ENCODE measurements around the gene ZER1.

ZER1 gene

DNA sequence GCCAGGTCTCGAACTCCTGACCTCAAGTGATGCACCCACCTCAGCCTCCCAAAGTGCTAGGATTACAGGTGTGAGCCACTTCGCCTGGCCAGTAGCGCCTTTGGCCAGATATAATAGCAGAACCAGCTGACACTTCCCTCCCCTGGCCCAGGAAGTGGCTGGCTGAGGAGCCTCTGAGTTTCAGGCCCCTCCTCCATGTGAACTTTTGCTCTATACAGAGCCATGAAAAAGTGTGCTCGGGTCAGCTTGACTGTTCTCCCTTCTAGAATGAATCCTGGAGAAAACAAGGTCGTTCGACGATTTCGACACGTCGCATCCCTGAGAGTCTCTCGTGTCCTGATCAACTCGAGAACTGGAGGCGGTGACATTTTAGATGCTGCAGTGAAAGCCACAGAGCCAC lies 39.2 kb downstream of the ZER1 start:
- DNase-seq = no peak

DNA sequence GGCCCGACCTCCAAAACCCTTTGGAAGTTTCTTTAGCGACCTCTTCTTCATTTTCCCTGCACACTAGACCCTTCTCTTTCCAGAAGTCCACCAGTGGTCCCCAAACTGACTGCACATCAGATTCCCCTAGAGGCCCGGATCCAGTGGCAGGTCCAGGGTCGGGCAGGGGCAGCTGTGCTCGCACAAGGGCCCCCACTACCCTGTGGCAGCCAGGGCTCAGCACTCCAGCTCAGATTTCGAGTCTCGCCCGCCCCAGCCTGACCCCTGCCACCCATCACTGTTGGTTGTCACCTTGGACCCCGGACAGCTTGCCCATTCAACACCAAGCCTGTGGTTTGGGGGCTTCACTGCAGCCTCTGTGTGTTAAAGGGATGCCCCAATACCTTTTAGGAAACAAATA lies 40.0 kb downstream of the ZER1 start:
- no peak for DNase-seq

GRCh38 chr9:128731093-128731492 lies 40.6 kb downstream of the ZER1 start:
- DNase-seq = no peak

DNA sequence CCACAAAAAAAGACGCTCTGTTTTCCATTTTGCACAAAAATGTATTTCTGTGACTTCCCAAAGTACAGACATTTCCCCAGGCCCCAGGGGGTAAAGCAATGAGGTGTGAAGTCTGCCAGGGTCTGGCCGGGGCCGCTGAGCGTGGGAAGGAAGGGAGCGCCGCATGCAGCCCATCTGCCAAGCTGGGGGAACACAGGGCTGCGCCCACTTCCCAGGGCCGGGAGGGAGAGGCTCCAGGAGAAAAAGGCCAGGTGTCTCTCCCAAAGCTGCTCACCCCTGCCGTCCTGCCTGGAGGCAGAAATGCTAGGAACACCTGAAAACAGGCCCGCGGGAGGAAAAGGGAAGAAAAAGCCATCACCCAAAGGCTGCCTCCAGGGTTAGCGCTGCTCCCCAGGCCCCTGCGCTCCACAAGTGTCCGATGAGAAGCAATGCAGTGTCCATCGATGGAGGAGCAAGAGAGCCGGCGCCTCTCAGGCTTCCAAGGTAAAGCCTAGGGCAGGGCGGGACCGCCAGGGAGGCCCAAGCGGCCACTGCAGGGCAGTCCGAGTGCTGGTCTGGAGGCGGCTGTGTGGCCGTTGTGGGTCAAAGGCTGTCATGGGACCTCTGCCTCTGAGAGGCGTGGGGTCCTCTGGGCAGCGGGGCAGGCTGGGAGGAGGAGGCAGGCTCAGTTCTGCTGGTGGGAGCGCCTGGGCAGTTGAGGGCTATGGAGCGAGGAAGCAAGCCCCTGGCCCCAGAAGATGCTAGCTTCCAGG lies 41.8 kb downstream of the ZER1 start:
- no peak for DNase-seq

DNA sequence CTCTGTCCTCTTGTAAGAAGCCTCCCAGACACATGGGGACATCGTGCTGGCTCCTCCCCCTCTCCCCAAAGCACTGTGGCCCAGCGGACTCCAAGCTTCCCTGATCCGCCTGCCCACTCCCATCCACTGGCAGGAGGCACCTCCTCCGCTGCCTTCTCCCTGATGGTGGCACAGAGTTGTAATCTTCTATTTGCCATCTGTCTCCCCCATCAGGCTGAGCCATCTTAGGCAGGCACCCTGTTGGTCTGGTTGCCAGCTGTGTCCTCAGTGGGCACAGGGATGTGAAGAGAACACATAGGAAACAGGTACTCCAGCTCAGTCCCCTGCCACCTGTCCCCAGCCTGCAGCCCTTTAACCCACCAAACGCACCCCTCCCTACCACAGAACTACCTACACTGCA lies 42.4 kb downstream of the ZER1 start:
- DNase-seq = no peak

DNA sequence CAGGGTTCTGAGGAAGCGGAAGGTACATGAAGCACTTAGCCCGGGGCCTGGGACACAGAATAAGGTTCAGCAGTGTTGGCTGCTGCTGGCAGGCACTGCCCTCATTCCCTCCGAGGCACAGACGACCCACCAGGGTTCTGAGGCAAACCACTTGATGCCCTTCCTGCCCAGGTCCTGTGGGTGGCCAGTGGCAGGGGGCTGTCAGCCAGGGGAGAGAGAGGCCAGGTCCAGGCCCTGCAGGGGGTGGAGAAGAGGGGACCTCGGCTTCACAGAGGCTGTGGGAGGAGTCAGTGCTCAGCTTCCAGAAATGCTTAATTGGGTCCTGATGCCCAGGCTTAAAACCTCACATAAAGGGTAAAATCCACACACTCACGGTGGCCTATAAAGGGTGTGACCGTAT lies 43.4 kb downstream of the ZER1 start:
- no peak for DNase-seq

DNA sequence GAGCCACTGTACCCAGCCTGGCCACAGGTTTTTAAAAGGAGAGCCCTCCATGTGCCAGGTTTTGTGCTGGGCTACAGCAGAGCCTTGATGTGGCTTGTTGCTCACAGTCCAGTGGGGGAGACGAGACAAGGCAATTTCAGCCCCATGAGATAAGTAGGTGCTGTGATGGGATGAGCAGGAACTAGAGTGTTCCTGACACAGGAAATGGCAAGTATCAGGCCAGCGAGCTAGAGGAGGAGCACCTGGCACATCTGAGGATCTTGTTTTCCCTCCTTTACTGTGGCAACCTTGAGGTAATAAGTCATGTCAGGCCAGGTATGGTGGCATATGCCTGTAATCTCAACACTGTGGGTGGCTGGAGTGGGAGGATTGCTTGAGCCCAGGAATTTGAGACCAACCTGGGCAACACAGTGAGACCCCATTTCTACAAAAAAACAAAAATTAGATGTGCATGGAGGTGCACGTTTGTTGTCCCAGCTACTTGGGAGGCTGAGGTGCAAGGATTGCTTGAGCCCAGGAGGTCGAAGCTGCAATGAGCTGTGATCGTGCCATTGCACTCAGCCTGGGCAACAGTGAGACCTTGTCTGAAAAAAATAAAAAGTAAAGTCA lies 44.0 kb downstream of the ZER1 start:
- DNase-seq = no peak

- DNase-seq = no peak
Observed at GRCh38 chr9:128724744-128725211, 46.9 kb downstream of the ZER1 start.

GRCh38 chr9:128723866-128724743 lies 47.6 kb downstream of the ZER1 start, which contains the start of gene ZDHHC12:
TSS of gene ZDHHC12 (minus strand) at chr9:128724127. CDS start at chr9:128724093, 34 bp downstream.
- DNase-seq = peak; percentile 99

GRCh38 chr9:128723352-128723865 lies 48.3 kb downstream of the ZER1 start:
- no peak for DNase-seq

DNA sequence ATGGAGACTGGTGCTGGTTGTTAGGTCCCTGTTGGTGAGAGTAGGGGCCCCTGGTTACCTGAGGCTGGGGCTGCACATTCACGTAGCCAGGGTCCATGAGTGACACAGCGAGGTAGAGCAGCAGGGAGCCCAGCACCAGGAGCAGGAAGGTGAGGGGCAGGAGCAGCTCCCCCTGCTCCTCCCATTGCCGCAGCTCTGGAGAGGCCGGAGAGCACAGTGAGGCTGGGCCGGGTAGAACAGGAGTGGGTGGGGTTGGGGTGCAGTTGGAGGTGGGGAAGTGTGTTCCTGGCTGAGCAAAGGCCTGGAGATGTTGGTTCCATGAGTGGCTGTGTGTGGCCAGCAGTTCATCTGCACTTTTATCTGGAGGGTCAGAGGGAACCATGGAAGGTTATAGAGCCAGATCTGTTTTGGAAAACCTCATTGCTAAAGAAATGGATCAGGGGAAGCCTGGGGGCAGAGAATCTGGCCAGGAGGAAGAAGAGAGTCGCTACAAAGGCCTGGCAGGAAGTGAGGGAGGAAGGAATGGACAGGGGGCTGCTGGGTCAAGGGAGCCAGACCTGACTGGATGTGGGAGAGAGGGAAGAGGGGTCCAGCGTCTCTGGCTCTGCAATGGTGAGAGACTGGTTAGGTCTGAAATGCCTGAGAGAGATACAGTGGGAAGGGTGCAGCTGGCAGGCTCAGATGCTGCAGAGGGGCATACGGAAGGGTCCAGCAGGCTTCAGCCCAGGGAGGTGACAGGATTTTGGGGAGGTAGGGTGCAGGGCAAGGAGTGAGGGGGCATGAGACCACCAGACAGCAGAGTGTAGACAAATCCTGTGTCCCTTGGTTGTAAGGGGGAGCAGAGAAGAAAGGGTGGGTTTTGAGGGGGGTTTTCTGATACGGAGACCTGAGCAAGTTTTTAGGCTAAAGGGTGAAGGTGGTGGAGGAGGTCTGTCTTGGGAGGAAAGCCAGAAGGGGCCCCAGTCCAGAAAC lies 49.1 kb downstream of the ZER1 start:
- DNase-seq = no peak

GRCh38 chr9:128721487-128722010 lies 50.2 kb downstream of the ZER1 start:
- no peak for DNase-seq

GRCh38 chr9:128720841-128721486 lies 50.8 kb downstream of the ZER1 start:
- DNase-seq = no peak

DNA sequence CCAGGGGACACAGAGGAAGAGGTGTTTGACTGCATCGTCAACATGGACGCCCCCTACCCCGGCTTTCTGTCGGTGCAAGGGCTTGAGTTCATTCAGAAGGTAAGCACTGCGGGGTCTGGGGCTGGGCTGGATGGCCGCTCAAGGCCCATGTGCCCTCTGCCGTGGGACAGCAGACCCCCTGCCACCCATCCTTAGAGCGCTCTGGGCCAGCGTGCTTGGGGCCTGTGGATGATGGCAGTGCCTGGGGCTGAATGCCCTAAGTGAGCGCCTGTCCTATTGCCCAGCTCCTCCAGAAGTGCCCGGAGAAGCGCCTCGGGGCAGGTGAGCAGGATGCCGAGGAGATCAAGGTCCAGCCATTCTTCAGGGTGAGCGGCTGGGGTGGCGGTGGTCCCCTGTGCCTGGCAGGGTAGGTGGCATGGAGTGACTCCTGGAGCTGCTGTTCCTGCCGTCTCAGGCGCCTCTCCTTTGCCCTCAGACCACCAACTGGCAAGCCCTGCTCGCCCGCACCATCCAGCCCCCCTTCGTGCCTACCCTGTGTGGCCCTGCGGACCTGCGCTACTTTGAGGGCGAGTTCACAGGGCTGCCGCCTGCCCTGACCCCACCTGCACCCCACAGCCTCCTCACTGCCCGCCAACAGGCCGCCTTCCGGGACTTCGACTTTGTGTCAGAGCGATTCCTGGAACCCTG lies 51.7 kb downstream of the ZER1 start:
- no peak for DNase-seq

DNA sequence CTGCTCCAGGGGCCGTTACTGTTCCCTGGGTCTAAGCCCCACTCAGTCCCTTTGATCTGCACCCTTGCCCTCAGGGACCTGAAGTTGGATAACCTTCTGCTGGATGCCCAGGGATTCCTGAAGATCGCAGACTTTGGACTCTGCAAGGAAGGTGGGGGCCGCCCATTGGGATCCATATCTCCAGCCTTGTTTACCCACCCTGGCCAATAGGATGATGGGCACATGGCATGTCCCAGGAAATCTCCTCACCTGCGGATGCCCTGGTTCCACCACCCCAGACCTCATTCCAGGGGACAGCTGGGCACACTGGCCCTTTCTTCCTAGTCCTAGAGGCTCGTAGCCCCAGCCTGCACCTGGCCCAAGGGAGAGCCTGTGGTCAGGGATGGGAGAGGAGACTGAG lies 53.3 kb downstream of the ZER1 start:
- no peak for DNase-seq

GRCh38 chr9:128718047-128718446 lies 53.7 kb downstream of the ZER1 start:
- no peak for DNase-seq

GRCh38 chr9:128716581-128717254 lies 55.0 kb downstream of the ZER1 start:
- DNase-seq = no peak

DNA sequence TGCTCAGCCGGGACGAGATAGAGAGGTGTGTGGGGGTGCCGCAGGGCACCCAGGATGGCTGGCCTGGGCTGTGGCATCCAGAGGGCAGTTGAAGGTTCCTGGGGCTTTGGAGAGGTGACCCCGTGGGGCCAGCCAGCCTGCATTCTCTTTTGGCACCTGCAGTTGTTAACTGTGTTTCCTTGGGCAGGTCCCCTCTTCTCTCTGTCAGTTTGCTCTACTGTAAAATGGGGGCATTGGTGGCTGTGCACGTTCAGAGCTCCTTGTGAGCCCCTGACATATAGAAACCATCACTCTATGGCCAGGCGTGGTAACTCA lies 56.3 kb downstream of the ZER1 start:
- no peak for DNase-seq

DNA sequence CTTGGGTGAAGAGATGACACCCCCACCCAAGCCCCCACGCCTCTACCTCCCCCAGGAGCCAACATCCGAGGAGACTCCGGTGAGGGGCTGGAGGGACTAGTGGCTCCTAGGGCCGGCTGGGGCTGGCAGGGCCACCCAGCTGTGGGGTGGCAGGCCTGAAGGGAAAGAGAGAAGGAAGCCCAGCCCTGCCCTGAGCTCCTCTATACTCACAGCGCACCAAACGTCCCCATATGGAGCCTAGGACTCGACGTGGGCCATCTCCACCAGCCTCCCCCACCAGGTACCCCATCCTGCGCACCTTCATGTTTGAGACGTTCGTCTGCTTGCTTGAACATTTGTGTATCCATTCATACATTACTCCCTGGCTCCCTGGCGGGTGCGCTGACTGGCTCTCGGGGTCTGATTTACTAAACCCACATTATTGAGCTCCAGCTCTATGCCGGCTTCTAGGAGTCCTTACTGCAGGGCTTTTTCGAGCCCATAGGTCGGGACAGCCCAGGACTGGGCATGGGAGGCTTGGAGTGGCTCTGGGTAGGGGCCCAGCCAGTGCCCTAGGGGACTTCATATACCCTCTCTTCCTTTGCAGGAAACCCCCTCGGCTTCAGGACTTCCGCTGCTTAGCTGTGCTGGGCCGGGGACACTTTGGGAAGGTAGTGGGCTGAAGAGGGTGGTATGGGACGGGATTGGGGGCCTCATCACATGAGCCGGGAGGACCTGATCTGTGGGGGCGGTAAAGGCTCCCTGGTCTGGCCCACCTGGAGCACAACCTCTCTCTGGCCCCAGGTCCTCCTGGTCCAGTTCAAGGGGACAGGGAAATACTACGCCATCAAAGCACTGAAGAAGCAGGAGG lies 56.9 kb downstream of the ZER1 start:
- no peak for DNase-seq

Data from cortex of kidney (tissue), 1 donor.